Calu3 (cell line): ENCODE measurements around the gene GFOD1. TPM values are rescaled to one million over a fixed set of nuclear protein-coding genes. Genes with fewer than 3 reads are reported as not detected.

Experiments used
- BruUV-seq: library from RNA; stranded (reverse); fragments of 400-500 nt; replicated peaks from 2 replicates; lab custom pipeline; 2021; lab: Mats Ljungman, UMichigan
- CTCF ChIA-PET: fragments of 300-600 bp; sonication (Branson Sonifier 250); formaldehyde crosslinking; loops from one replicate; lab custom pipeline; 2022; ENCODE audit warnings: antibody characterized with exemption; lab: Charles Lee
- DNase-seq: peaks from one replicate; pipeline ENCODE4 v3.0.0; 2022
- H3K27ac Mint-ChIP-seq: one replicate; pipeline ENCODE4 v1.8.0; 2022; ENCODE audit warnings: mixed read lengths; ENCODE audit not compliant: unreplicated experiment
- H3K27me3 Mint-ChIP-seq: one replicate; pipeline ENCODE4 v1.8.0; 2022; ENCODE audit warnings: mixed read lengths; ENCODE audit not compliant: unreplicated experiment
- H3K36me3 Mint-ChIP-seq: one replicate; pipeline ENCODE4 v1.8.0; 2022; ENCODE audit warnings: mild to moderate bottlenecking, moderate library complexity, mixed read lengths; ENCODE audit not compliant: insufficient read depth, unreplicated experiment
- H3K4me1 Mint-ChIP-seq: one replicate; pipeline ENCODE4 v1.8.0; 2022; ENCODE audit warnings: mild to moderate bottlenecking, low read depth, mixed read lengths; ENCODE audit not compliant: unreplicated experiment
- H3K4me3 Mint-ChIP-seq: one replicate; pipeline ENCODE4 v1.8.0; 2022; ENCODE audit warnings: mild to moderate bottlenecking, low read depth, moderate library complexity, mixed read lengths; ENCODE audit not compliant: unreplicated experiment
- H3K9me3 Mint-ChIP-seq: one replicate; pipeline ENCODE4 v1.8.0; 2022; ENCODE audit warnings: low read depth, mixed read lengths; ENCODE audit not compliant: unreplicated experiment
- CTCF ChIP-seq: fragments of 200-600 bp; IDR thresholded peaks from one replicate; pipeline ENCODE4 v1.8.0; 2022; ENCODE audit warnings: antibody characterized with exemption; ENCODE audit not compliant: unreplicated experiment
- intact Hi-C: fragments of 100-400 bp; cut with micrococcal nuclease; formaldehyde crosslinking; loops from one replicate; pipeline ENCODE4 v1.10.0; 2022; ENCODE audit not compliant: unreplicated experiment
- total RNA-seq: library from RNA; stranded (reverse); gene quantifications from 2 replicates; pipeline ENCODE4 v1.2.3, GENCODE V29; 2022

The GFOD1 gene
- total RNA-seq, 1 experiment from 2014 or later = 9.5 TPM

- CTCF ChIA-PET = no interaction called here
- no peaks in the 10 kb centered on the region for H3K4me1 Mint-ChIP-seq
- no peak overlapping the region for H3K27ac Mint-ChIP-seq
- H3K9me3 Mint-ChIP-seq = no peaks in the 10 kb centered on the region
- H3K27me3 Mint-ChIP-seq = no peaks in the 10 kb centered on the region
- no peaks in the 10 kb centered on the region for H3K36me3 Mint-ChIP-seq
- no peak for DNase-seq
- intact Hi-C loops = no loop called here
- TF ChIP-seq CTCF = no peak
- BruUV-seq = no TSS peak
- H3K4me3 Mint-ChIP-seq = no peak overlapping the region
These were observed 116.8 kb downstream of the GFOD1 start for GRCh38 chr6:13370623-13371022.

GRCh38 chr6:13369591-13369990 lies 117.8 kb downstream of the GFOD1 start:
- intact Hi-C loops = no loop called here
- Mint-ChIP-seq H3K36me3 (peaks cover 3% of the 10 kb centered on the region), H3K27me3 (no peaks in the 10 kb centered on the region), H3K9me3 (no peaks in the 10 kb centered on the region), H3K27ac (no peak overlapping the region), H3K4me3 (no peak overlapping the region), H3K4me1 (no peaks in the 10 kb centered on the region)
- DNase-seq = no peak
- TF ChIP-seq CTCF = no peak
- no TSS peak for BruUV-seq
- CTCF ChIA-PET = no interaction called here

GRCh38 chr6:13368731-13369115 lies 118.7 kb downstream of the GFOD1 start:
- CTCF ChIA-PET = no interaction called here
- H3K4me1 Mint-ChIP-seq = no peaks in the 10 kb centered on the region
- no peak overlapping the region for H3K4me3 Mint-ChIP-seq
- H3K27ac Mint-ChIP-seq = no peak overlapping the region
- intact Hi-C loops = no loop called here
- no peak for TF ChIP-seq CTCF
- no peak for DNase-seq
- no peaks in the 10 kb centered on the region for H3K9me3 Mint-ChIP-seq
- H3K27me3 Mint-ChIP-seq = no peaks in the 10 kb centered on the region
- H3K36me3 Mint-ChIP-seq = peaks cover 7% of the 10 kb centered on the region
- no TSS peak for BruUV-seq

- no peaks in the 10 kb centered on the region for H3K27me3 Mint-ChIP-seq
- H3K36me3 Mint-ChIP-seq = peaks cover 7% of the 10 kb centered on the region
- no peaks in the 10 kb centered on the region for H3K4me1 Mint-ChIP-seq
- no peak overlapping the region for H3K27ac Mint-ChIP-seq
- no TSS peak for BruUV-seq
- no peak for TF ChIP-seq CTCF
- no peak overlapping the region for H3K4me3 Mint-ChIP-seq
- intact Hi-C loops = no loop called here
- no peak for DNase-seq
- CTCF ChIA-PET = no interaction called here
- no peaks in the 10 kb centered on the region for H3K9me3 Mint-ChIP-seq
These were observed 119.2 kb downstream of the GFOD1 start for GRCh38 chr6:13368079-13368730.
